Activated CD4-positive, alpha-beta T cell treated with anti-CD3 and anti-CD28 coated beads for 36 hours (primary cell): ENCODE measurements around the gene KLF4. TPM values are rescaled to one million over a fixed set of nuclear protein-coding genes. Genes with fewer than 3 reads are reported as not detected.

Experiments used
- ATAC-seq: fragments of 200-7000 bp; cut with Tn5 transposase; one replicate; pipeline ENCODE4 v1.10.0; 2021; ENCODE audit warnings: mild to moderate bottlenecking, moderate library complexity
- CTCF ChIA-PET: fragments of 350-600 bp; sonication (Branson Sonifier 250); formaldehyde crosslinking; loops from one replicate; lab custom pipeline; 2021; ENCODE audit warnings: antibody characterized with exemption; lab: Charles Lee
- POLR2A ChIA-PET: fragments of 350-600 bp; sonication (Branson Sonifier 250); formaldehyde crosslinking; loops from one replicate; lab custom pipeline; 2021; ENCODE audit warnings: antibody characterized with exemption, inconsistent platforms; lab: Charles Lee
- DNase-seq: peaks from one replicate; pipeline ENCODE4 v3.0.0-alpha.2; 2020
- H3K27ac Mint-ChIP-seq: one replicate; pipeline ENCODE4 v1.8.0; 2021; ENCODE audit warnings: mixed read lengths
- H3K27me3 Mint-ChIP-seq: one replicate; pipeline ENCODE4 v1.8.0; 2021; ENCODE audit warnings: mixed read lengths
- H3K36me3 Mint-ChIP-seq: one replicate; pipeline ENCODE4 v1.8.0; 2021; ENCODE audit warnings: low read depth, mixed read lengths
- H3K4me1 Mint-ChIP-seq: one replicate; pipeline ENCODE4 v1.8.0; 2021; ENCODE audit warnings: mixed read lengths
- H3K4me3 Mint-ChIP-seq: one replicate; pipeline ENCODE4 v1.8.0; 2021; ENCODE audit warnings: mild to moderate bottlenecking, moderate library complexity, mixed read lengths
- H3K9me3 Mint-ChIP-seq: one replicate; pipeline ENCODE4 v1.8.0; 2021; ENCODE audit warnings: low read depth, mixed read lengths
- intact Hi-C, 2 experiments: fragments of 100-400 bp; cut with DNase I in 1 of 2; cut with micrococcal nuclease in 1 of 2; formaldehyde crosslinking; loops; one replicate each; pipeline versions ENCODE4 v1.14.2 to v1.15.1; 2022 to 2024; cut with DNase I, micrococcal nuclease
- total RNA-seq, 2 experiments: library from RNA; stranded (reverse); gene quantifications; one replicate each; pipeline ENCODE4 v1.2.3, GENCODE V29; 2021

The KLF4 gene
- total RNA-seq, 2 experiments from 2014 or later, result 0.88 to 1.2 TPM

DNA sequence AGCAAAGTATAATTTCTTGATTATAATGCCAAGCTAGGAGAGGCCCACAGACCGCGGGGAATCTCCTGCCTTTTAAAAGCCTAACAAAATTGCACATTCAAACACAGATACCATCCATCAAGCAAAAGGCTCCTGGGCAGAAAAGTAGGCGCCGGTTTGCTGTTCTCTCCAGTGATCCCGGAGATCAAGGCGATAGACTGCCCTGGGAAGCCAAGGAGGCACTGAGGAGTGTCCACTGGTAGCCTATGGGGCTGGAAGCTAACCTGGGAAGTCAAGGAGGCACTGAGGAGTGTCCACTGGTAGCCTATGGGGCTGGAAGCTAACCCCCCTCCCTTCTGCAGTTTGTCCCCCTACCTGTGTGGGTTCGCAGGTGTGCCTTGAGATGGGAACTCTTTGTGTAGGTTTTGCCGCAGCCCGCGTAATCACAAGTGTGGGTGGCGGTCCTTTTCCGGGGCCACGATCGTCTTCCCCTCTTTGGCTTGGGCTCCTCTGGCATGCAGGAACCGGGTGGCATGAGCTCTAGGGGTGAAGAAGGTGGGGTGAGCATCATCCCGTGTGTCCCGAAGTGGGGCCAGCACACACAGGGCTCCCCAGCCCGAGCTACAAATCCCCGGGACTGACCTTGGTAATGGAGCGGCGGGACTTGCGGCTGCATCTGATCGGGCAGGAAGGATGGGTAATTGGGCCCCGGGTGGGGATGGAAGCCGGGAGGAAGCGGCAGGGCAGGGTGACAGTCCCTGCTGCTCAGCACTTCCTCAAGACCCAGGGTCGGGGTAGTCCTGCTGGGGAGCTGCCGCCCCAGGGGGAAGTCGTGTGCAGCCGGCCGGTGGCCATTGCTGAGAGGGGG is 2.7 kb downstream of the KLF4 start:
- no peak for DNase-seq
- Mint-ChIP-seq H3K27ac (no peak overlapping the region), H3K4me1 (peaks cover 20% of the 10 kb centered on the region), H3K9me3 (no peaks in the 10 kb centered on the region), H3K27me3 (peaks cover 48% of the 10 kb centered on the region), H3K4me3 (no peak overlapping the region), H3K36me3 (no peaks in the 10 kb centered on the region)
- ChIA-PET POLR2A (no interaction called here), CTCF (interaction anchor here (0.6 kb wide), 1 partner anchor 14 kb away, joined by 3 read pairs; no protein-coding TSS in a partner anchor)
- ATAC-seq, result no peak
- intact Hi-C loops, result loop anchor here in 1 of 2 experiments (5.0 to 10.0 kb wide), 3 partner anchors 150 to 1628 kb away; partner anchors contain the start of genes CTNNAL1 and TMEM245

DNA sequence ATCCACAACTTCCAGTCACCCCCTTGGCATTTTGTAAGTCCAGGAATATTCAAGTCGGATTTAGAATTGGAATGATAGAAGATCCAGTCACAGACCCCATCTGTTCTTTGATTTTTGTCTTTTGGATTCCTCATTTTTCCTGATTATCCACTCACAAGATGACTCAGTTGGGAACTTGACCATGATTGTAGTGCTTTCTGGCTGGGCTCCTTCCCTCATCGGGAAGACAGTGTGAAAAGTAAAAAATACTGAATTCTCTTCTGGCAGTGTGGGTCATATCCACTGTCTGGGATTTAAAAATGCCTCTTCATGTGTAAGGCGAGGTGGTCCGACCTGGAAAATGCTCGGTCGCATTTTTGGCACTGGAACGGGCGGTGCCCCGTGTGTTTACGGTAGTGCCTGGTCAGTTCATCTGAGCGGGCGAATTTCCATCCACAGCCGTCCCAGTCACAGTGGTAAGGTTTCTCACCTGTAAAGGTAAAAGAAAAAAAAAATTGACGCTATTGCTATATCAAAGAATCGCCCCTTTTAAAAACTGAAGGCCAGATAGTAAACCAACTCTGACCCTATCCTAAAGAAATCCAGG is 4.0 kb downstream of the KLF4 start:
- CTCF ChIA-PET, result no interaction called here
- peaks cover 41% of the 10 kb centered on the region for H3K27me3 Mint-ChIP-seq
- intact Hi-C loops, result loop anchor here in 1 of 2 experiments (5.0 to 10.0 kb wide), 3 partner anchors 152 to 1629 kb away; partner anchors contain the start of genes CTNNAL1 and TMEM245

DNA sequence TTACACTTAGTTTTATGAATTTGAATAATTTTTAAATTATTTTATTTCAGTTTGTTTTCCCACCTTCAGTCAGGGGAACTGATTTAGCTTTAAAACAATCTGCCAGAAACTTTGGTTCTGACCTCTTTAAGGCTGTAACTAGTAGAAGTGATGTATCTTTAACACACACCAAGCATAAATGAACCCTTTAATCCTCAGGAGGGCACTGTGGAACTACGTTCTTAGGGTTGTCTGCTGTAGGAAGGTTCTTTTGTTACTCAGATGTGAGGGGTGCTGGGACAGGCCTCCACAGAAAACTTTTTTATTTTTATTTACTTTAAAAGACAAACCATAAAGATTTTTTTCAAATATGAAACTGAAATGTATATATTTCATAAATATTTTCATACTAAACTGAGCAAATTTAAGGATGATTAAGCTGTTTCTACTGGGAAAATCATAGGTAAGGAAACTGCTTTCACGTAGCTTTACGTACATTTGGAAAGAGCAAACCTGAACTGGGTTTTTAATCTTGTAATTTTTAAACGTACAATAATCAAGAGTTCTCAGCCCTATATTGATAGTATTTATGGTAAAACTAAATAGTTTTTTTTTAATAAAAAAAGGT is 5.3 kb downstream of the KLF4 start:
- Mint-ChIP-seq H3K27ac (no peak overlapping the region), H3K4me3 (no peak overlapping the region), H3K36me3 (no peaks in the 10 kb centered on the region), H3K27me3 (peaks cover 36% of the 10 kb centered on the region), H3K9me3 (no peaks in the 10 kb centered on the region), H3K4me1 (peaks cover 7% of the 10 kb centered on the region)
- intact Hi-C loops, result loop anchor here in 1 of 2 experiments (1.0 to 10.0 kb wide), 3 partner anchors 1081 to 1631 kb away; partner anchors contain the start of gene TMEM245
- peak; percentile 15 for DNase-seq
- POLR2A ChIA-PET, result no interaction called here
- ATAC-seq, result peak; percentile 49
- CTCF ChIA-PET, result interaction anchor here (0.7 to 1.4 kb wide), 3 partner anchors 59 to 530 kb away, joined by 3 read pairs; no protein-coding TSS in a partner anchor

More for the DNA sequence above, 4.0 kb downstream of the KLF4 start:
- POLR2A ChIA-PET, result no interaction called here
- Mint-ChIP-seq H3K27ac (no peak overlapping the region), H3K4me1 (peaks cover 11% of the 10 kb centered on the region), H3K9me3 (no peaks in the 10 kb centered on the region), H3K36me3 (no peaks in the 10 kb centered on the region), H3K4me3 (no peak overlapping the region)
- no peak for DNase-seq
- ATAC-seq, result no peak

DNA sequence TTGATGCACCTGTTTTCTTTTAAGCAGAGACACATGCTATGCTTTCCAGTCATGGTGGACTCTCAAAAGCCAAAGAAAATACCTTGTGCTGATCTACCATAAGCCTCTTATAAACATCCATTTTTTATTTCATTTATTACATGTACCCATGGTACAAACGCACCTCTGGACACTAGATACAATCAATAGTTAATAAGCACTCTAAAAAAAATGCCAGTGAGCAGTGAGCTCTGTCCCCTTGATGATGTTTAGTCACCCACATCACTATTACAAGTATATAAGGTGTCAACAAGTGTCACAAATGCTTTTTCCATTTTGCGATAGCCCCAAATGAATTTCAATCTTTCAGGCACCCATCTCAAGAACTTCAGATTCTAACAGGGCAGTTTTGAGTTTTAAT is 5.9 kb downstream of the KLF4 start:
- ChIA-PET CTCF (interaction anchor here (0.7 to 1.4 kb wide), 2 partner anchors 58 to 531 kb away, joined by 3 read pairs; no protein-coding TSS in a partner anchor), POLR2A (no interaction called here)
- H3K4me3 Mint-ChIP-seq, result no peak overlapping the region
- H3K36me3 Mint-ChIP-seq, result no peaks in the 10 kb centered on the region
- H3K4me1 Mint-ChIP-seq, result peaks cover 2% of the 10 kb centered on the region
- ATAC-seq, result no peak
- DNase-seq, result no peak
- H3K27me3 Mint-ChIP-seq, result peaks cover 31% of the 10 kb centered on the region
- no peak overlapping the region for H3K27ac Mint-ChIP-seq
- H3K9me3 Mint-ChIP-seq, result no peaks in the 10 kb centered on the region
- intact Hi-C loops, result loop anchor here in 1 of 2 experiments (1.0 to 10.0 kb wide), 3 partner anchors 1082 to 1631 kb away; partner anchors contain the start of gene TMEM245

DNA sequence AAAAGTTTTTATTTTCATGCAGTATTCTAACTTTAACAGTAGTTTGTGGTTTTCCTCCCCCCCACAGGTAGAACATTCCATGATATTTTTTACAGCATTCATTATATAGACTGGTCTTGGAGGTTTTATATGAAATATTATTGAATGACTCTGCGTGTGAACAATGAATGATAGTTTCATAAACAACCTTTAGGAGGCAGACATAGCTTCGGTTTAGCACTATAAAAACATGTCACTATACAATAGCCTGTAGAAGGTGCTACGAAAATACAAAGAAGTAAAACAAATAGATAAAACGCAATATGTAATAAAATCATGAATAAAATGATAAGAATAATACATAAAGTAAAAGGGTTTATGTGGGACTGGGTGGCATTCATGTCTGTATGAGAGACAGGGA is 8.5 kb downstream of the KLF4 start:
- H3K4me1 Mint-ChIP-seq, result no peaks in the 10 kb centered on the region
- intact Hi-C loops, result loop anchor here in 1 of 2 experiments (5.0 to 10.0 kb wide), 2 partner anchors 1281 to 1634 kb away; partner anchors contain the start of gene TMEM245
- ATAC-seq, result no peak

DNA sequence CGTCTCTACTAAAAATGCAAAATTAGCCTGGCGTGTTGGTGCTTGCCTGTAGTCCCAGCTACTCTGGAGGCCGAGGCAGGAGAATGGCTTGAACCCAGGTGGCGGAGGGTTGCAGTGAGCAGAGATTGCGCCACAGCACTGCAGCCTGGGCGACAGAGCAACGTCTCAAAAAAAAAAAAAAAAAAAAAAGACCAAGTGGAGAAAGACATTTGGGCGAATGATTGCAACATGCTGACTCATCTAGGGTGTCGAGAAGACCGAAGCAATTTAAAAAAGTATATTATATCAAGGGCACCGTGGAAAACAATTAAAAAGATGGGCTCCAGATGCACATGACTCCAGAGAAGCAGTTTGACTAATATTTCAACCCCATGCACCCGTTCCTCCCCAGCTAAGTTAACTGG is 9.2 kb downstream of the KLF4 start:
- Mint-ChIP-seq H3K4me3 (no peak overlapping the region), H3K27me3 (peaks cover 14% of the 10 kb centered on the region), H3K9me3 (no peaks in the 10 kb centered on the region), H3K4me1 (no peaks in the 10 kb centered on the region), H3K36me3 (no peaks in the 10 kb centered on the region), H3K27ac (no peak overlapping the region)
- DNase-seq (no peak), ATAC-seq (no peak)
- ChIA-PET POLR2A (no interaction called here), CTCF (interaction anchor here (0.8 kb wide), 1 partner anchor 1415 kb away, joined by 3 read pairs; no protein-coding TSS in a partner anchor)
- intact Hi-C loops, result loop anchor here in 1 of 2 experiments (5.0 to 10.0 kb wide), 2 partner anchors 1282 to 1634 kb away; partner anchors contain the start of gene TMEM245

More for the DNA sequence above, 8.5 kb downstream of the KLF4 start:
- POLR2A ChIA-PET, result no interaction called here
- CTCF ChIA-PET, result interaction anchor here (0.8 kb wide), 1 partner anchor 1414 kb away, joined by 3 read pairs; no protein-coding TSS in a partner anchor
- no peak for DNase-seq
- Mint-ChIP-seq H3K27ac (no peak overlapping the region), H3K9me3 (no peaks in the 10 kb centered on the region), H3K27me3 (peaks cover 19% of the 10 kb centered on the region), H3K36me3 (no peaks in the 10 kb centered on the region), H3K4me3 (no peak overlapping the region)

DNA sequence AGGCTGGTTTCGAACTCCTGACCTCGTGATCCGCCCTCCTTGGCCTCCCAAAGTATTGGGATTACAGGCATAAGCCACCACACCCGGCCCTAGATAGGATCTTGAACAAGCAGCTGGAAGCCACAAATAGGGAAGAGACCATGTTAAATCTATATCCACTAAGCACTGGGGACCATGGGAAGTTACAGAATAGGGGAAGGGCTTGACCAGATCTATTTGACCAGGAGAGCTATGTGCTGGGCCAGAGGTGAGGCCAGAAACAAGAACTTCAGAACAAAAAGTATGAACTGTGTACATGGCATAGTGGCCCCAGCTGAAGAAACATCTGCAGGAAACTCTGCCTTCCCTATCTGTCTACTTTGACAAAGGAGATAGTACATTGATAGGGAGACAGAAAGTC is 10.8 kb downstream of the KLF4 start:
- H3K4me3 Mint-ChIP-seq, result no peak overlapping the region
- H3K4me1 Mint-ChIP-seq, result no peaks in the 10 kb centered on the region
- no peaks in the 10 kb centered on the region for H3K9me3 Mint-ChIP-seq
- H3K27me3 Mint-ChIP-seq, result peaks cover 12% of the 10 kb centered on the region
- ChIA-PET POLR2A (interaction anchor here (0.8 kb wide), 1 partner anchor 1104 kb away, joined by 3 read pairs; no protein-coding TSS in a partner anchor), CTCF (no interaction called here)
- H3K27ac Mint-ChIP-seq, result no peak overlapping the region
- DNase-seq (no peak), ATAC-seq (no peak)
- no peaks in the 10 kb centered on the region for H3K36me3 Mint-ChIP-seq
- intact Hi-C loops, result no loop called here

DNA sequence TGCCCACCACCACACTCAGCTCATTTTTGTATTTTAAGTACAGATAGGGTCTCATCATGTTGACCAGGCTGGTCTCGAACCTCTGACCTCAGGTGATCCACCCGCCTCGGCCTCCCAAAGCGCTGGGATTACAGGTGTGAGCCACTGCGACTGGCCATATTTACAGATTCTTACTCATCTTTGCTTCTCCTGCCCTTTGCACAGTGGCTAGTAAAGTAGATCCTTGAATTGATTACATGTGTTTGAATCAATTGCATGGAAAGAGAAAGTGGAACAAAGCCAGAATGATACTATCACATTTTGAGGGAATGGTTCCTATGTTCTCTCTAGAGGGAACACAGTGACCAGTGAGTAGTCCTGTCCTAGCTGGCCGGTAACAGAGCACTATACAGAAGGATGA is 15.4 kb downstream of the KLF4 start:
- DNase-seq, result no peak
- H3K27ac Mint-ChIP-seq, result no peak overlapping the region
- peaks cover 4% of the 10 kb centered on the region for H3K27me3 Mint-ChIP-seq
- H3K4me3 Mint-ChIP-seq, result no peak overlapping the region
- CTCF ChIA-PET, result interaction anchor here (0.9 kb wide), 1 partner anchor 30 kb away, joined by 3 read pairs; no protein-coding TSS in a partner anchor
- H3K4me1 Mint-ChIP-seq, result no peaks in the 10 kb centered on the region
- intact Hi-C loops, result no loop called here
- no peaks in the 10 kb centered on the region for H3K36me3 Mint-ChIP-seq
- no peak for ATAC-seq
- POLR2A ChIA-PET, result no interaction called here
- no peaks in the 10 kb centered on the region for H3K9me3 Mint-ChIP-seq

DNA sequence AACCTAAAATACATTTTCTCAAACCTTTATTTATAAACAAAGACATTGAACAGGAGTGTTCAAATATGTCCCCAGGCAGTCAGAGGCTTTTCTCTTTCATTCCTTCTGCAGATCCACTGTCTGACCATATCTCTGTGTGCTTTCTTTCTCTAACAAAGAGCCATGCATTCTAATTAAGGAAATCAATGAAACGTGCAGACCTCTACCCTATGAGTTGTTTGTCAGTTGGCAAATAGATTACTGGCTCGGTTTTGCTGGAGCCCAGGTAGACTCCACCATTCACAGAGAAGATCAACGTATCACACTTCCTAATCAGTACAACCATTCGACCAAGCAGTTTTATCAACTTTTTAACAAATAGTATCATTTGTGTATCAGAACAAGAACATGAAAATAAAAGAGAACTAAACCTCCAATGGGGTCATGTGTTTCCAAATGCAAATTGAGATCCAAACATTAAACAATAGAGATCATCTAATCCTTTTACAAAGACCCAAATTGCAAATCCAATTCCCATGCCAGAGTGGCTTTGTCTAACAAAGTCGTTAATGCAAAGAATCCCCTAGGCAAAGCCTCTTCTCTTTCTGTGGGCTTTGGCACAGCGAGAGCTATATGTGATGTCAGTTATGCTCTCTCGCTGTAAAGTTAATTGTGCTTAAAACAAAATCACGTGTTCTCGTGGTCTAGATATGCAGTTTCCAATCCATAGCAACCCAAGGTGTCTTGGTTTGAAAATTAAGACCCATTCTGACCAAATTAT is 16.8 kb downstream of the KLF4 start:
- ChIA-PET POLR2A (no interaction called here), CTCF (interaction anchor here (0.7 to 0.8 kb wide), 2 partner anchors 14 to 47 kb away, joined by 3 read pairs; no protein-coding TSS in a partner anchor)
- intact Hi-C loops, result no loop called here
- H3K27me3 Mint-ChIP-seq, result peaks cover 4% of the 10 kb centered on the region
- H3K4me1 Mint-ChIP-seq, result no peaks in the 10 kb centered on the region
- H3K36me3 Mint-ChIP-seq, result no peaks in the 10 kb centered on the region
- H3K4me3 Mint-ChIP-seq, result no peak overlapping the region
- H3K27ac Mint-ChIP-seq, result no peak overlapping the region
- no peaks in the 10 kb centered on the region for H3K9me3 Mint-ChIP-seq
- no peak for DNase-seq
- ATAC-seq, result no peak

DNA sequence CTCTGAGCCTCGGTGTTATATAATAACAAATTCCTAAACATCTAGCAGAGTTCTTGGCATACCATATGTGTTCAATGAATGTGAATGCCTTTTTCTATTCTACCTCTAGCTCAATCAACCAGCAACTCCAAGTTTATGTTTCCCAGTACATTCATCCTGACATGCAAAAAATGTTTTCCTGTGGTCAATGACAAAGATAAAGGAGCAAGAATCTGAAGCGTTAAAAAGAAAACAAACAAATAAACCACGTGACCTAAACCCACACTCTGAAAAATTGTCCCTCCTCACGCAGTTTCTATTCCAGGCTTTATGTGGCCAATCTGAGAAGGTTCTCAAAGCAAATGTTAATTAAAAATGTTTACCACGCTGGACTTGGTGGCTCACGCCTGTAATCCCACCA is 18.0 kb downstream of the KLF4 start:
- no peak for ATAC-seq
- H3K9me3 Mint-ChIP-seq, result no peaks in the 10 kb centered on the region
- DNase-seq, result no peak
- POLR2A ChIA-PET, result no interaction called here
- no peaks in the 10 kb centered on the region for H3K4me1 Mint-ChIP-seq
- no peak overlapping the region for H3K4me3 Mint-ChIP-seq
- H3K27me3 Mint-ChIP-seq, result peaks cover 10% of the 10 kb centered on the region
- CTCF ChIA-PET, result no interaction called here
- intact Hi-C loops, result no loop called here
- no peak overlapping the region for H3K27ac Mint-ChIP-seq
- no peaks in the 10 kb centered on the region for H3K36me3 Mint-ChIP-seq
